Memory B cell (primary cell): ENCODE results near the gene PXMP4.

Source experiments
- ATAC-seq: fragments of 150-1000 bp; cut with Tn5 transposase; 2 replicates; pipeline ENCODE4 v1.10.0; 2021; ENCODE audit warnings: low read depth, mild to moderate bottlenecking, moderate library complexity
- DNase-seq, 2 donors: peaks; one replicate each; pipeline ENCODE4 v3.0.0; 2022; ENCODE audit warnings: low spot score in 2 of 2
- H3K27ac Mint-ChIP-seq: one replicate; pipeline ENCODE4 v1.8.0; 2022; ENCODE audit warnings: mild to moderate bottlenecking, moderate library complexity, mixed read lengths
- H3K27me3 Mint-ChIP-seq: one replicate; pipeline ENCODE4 v1.8.0; 2022; ENCODE audit warnings: mixed read lengths
- H3K36me3 Mint-ChIP-seq: one replicate; pipeline ENCODE4 v1.8.0; 2022; ENCODE audit warnings: mild to moderate bottlenecking, mixed read lengths
- H3K4me1 Mint-ChIP-seq: one replicate; pipeline ENCODE4 v1.8.0; 2022; ENCODE audit warnings: mixed read lengths
- H3K4me3 Mint-ChIP-seq: one replicate; pipeline ENCODE4 v1.8.0; 2022; ENCODE audit warnings: mild to moderate bottlenecking, moderate library complexity, mixed read lengths
- H3K9me3 Mint-ChIP-seq: one replicate; pipeline ENCODE4 v1.8.0; 2022; ENCODE audit warnings: mixed read lengths

The PXMP4 gene

GRCh38 chr20:33658929-33659328, 61.2 kb downstream of the PXMP4 start:
- DNase-seq = no peak
- ATAC-seq = no peak
- Mint-ChIP-seq H3K9me3 (no peaks in the 10 kb centered on the region), H3K27ac (no peak overlapping the region), H3K27me3 (no peaks in the 10 kb centered on the region), H3K36me3 (peaks cover 2% of the 10 kb centered on the region), H3K4me3 (no peak overlapping the region), H3K4me1 (peaks cover 7% of the 10 kb centered on the region)

DNA sequence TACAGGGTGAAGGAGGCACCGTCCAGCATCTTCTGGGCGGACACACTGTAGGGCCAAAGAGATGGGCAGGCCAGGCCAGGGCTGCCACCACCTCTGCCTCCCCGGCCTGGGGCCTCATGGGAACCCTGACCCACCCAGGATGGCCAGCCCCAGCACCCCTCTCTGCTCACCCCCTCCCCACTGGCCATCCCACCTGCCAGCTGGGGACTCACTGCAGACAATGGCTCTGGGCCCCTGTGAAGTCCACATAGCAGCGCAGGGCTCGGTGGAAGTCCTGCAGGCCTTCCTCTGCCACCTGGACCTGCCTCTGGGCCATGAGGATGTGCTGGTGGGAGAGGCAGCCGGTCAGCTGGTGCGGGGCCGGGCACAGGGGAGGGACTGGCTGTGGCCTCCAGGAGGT, 61.6 kb downstream of the PXMP4 start:
- Mint-ChIP-seq H3K36me3 (peaks cover 2% of the 10 kb centered on the region), H3K9me3 (no peaks in the 10 kb centered on the region), H3K4me1 (peaks cover 10% of the 10 kb centered on the region), H3K27ac (no peak overlapping the region), H3K4me3 (no peak overlapping the region), H3K27me3 (no peaks in the 10 kb centered on the region)
- ATAC-seq (no peak), DNase-seq (no peak)

- no peaks in the 10 kb centered on the region for H3K27me3 Mint-ChIP-seq
- no peaks in the 10 kb centered on the region for H3K9me3 Mint-ChIP-seq
- H3K27ac Mint-ChIP-seq = no peak overlapping the region
These were observed 62.4 kb downstream of the PXMP4 start for GRCh38 chr20:33657704-33658095.

DNA sequence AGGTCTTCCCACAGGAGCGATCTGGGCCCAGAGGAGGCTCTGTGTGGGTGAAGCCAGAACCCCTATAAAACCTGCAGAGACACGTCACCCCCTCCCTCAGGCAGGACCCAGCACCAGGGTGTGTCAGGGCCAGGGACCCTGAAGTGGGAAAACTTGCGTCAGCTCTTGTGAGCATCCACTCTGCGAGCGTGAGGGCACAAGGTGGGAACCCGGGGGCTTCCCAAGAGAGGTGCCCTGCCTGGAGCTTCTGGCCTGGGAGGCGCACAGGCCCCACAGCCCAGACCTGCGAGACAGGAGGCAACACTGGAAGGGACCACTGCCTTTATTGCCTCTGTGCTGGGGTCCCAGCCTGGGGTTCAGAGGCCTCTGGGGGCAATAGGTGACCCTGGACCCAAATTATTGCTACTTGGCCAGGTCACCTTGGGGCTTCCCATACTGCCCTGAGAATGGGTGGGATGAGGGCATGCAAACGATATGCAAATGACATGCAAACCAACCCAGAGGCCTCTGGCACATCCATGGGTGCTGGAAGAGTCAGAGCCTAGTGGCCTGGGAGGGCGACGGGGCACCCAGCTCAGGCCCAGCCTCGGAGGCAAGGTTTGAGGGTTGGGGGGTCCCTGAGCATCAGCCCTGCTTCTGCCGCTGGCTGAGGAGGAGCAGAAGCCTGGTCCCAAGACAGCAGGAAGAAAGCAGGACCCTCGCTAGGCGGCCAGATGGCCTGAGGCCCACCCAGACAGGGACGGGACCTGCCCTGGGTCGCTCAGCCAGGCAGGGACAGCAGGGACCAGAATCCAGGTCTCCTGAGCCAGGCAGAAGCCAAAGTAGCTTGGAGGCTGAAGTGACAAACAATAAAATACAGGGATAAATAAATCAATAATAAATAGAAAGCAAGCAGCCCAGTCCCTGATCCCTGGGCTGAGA, 63.1 kb downstream of the PXMP4 start:
- Mint-ChIP-seq H3K4me1 (peaks cover 9% of the 10 kb centered on the region), H3K4me3 (no peak overlapping the region), H3K9me3 (no peaks in the 10 kb centered on the region), H3K27me3 (no peaks in the 10 kb centered on the region), H3K27ac (no peak overlapping the region), H3K36me3 (peaks cover 2% of the 10 kb centered on the region)
- ATAC-seq = no peak
- no peak for DNase-seq

More at GRCh38 chr20:33657704-33658095, 62.4 kb downstream of the PXMP4 start:
- no peak for ATAC-seq
- peaks cover 2% of the 10 kb centered on the region for H3K36me3 Mint-ChIP-seq
- no peak for DNase-seq
- no peak overlapping the region for H3K4me3 Mint-ChIP-seq
- H3K4me1 Mint-ChIP-seq = peaks cover 10% of the 10 kb centered on the region

GRCh38 chr20:33656010-33656782, 63.9 kb downstream of the PXMP4 start:
- H3K4me3 Mint-ChIP-seq = no peak overlapping the region
- H3K36me3 Mint-ChIP-seq = peaks cover 2% of the 10 kb centered on the region
- no peak overlapping the region for H3K27ac Mint-ChIP-seq
- no peak for DNase-seq
- no peaks in the 10 kb centered on the region for H3K9me3 Mint-ChIP-seq
- no peaks in the 10 kb centered on the region for H3K27me3 Mint-ChIP-seq
- ATAC-seq = no peak
- peaks cover 9% of the 10 kb centered on the region for H3K4me1 Mint-ChIP-seq

DNA sequence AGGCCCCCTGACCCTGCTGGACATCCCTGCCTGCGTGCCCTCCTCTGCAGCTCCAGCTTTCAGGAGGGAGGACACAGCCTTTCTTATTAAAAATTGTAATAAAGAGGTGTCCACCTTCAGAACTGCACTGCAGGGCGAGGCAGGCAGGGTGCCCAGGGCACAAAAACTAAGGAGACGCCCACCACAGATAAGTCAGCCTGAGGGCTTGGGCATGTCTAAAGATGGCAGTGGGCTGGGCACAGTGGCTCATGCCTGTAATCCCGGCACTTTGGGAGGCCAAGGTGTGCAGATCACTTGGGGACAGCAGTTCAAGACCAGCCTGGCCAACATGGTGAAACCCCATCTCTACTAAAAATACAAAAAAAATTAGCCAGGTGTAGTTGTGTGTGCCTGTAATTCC, 64.9 kb downstream of the PXMP4 start:
- Mint-ChIP-seq H3K36me3 (peaks cover 2% of the 10 kb centered on the region), H3K4me1 (peaks cover 9% of the 10 kb centered on the region), H3K27ac (no peak overlapping the region), H3K9me3 (no peaks in the 10 kb centered on the region), H3K4me3 (no peak overlapping the region), H3K27me3 (no peaks in the 10 kb centered on the region)
- DNase-seq = no peak
- no peak for ATAC-seq

GRCh38 chr20:33654680-33655161, 65.4 kb downstream of the PXMP4 start:
- Mint-ChIP-seq H3K36me3 (peaks cover 2% of the 10 kb centered on the region), H3K4me3 (no peak overlapping the region), H3K4me1 (peaks cover 9% of the 10 kb centered on the region), H3K27me3 (no peaks in the 10 kb centered on the region), H3K27ac (no peak overlapping the region), H3K9me3 (no peaks in the 10 kb centered on the region)
- DNase-seq (no peak), ATAC-seq (no peak)

DNA sequence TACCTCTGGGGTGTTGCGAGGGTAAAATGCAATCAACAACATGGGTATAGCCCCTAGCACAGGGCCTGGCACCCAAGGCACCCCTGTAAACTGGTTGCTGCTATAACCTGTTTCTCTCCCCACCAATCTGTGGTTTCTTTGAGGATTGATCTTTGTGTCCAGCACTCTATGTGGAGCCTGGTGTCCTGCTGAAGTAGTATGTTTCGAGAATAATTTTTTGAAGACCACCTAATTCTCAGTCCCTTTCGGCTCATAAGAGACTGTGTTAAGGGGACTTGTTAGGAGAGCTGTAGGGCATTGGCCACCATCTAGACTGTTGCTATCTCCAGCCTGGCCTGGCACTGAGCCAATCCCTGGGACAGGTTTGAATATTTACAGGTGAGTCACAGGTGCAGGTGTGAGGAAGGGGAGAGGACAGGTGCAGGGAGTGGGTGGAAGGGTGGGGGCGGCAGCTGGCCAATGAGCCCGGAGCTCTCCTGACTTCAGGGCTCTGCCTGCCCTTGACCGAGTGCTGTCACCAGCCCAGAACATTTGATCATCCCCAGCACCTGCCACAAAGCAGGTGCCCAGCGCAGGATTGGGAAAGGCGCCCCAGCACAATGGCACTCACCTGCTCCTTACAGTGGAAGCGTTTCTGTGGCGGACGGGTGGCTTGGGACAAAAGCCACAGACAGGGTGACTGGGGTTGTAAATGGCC, 66.1 kb downstream of the PXMP4 start:
- Mint-ChIP-seq H3K4me1 (peaks cover 9% of the 10 kb centered on the region), H3K27ac (no peak overlapping the region), H3K36me3 (peaks cover under 1% of the 10 kb centered on the region), H3K9me3 (no peaks in the 10 kb centered on the region), H3K27me3 (no peaks in the 10 kb centered on the region), H3K4me3 (no peak overlapping the region)
- no peak for ATAC-seq
- no peak for DNase-seq

DNA sequence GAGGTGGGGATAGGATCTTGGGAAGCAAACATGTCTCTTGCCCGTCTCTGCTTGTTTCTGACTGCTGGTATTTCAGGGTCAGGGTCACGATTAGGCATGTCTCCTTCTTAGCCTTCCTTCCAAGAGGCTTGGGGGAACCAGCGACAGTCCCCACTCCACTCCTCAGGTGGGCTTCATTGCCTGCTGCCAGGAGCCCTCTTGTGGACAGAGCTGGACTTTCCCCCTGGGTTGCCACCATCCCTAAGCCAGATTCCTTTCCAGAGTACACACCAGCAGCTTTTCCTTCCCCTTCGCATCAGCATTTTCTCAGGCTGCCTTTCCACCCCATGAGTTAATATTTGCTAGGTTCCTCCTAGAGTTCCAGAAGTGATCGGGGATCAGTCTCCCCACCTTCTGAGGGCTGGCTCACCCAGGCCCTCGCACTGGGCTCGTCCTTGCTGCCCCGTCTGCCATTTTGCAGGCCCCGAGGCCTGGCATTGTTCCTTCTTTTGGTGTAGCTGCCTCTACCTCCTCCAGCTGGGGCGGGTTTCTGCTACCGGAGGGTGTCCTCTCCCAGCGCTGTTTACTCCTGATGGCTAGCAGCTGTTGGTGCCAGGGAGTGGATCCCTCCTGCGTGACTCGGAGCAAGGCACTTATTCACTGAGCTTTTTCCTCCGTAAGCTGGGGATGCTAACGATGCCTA, 66.8 kb downstream of the PXMP4 start:
- peak; percentile 53 to 58 for DNase-seq
- H3K4me3 Mint-ChIP-seq = no peak overlapping the region
- no peaks in the 10 kb centered on the region for H3K9me3 Mint-ChIP-seq
- H3K27ac Mint-ChIP-seq = no peak overlapping the region
- peak; percentile 78 for ATAC-seq
- H3K36me3 Mint-ChIP-seq = no peaks in the 10 kb centered on the region
- H3K27me3 Mint-ChIP-seq = no peaks in the 10 kb centered on the region
- H3K4me1 Mint-ChIP-seq = peaks cover 9% of the 10 kb centered on the region
